ENCODE measurements around the gene CDK9.

- TF ChIP-seq CTCF (optimal IDR thresholded peaks at IDR 0.05 in 1 of 3, IDR thresholded peaks at IDR 0.05 in 1 of 3, conservative IDR thresholded peaks at IDR 0.05 in 1 of 3; ENCODE audit: extremely low read depth in 1 of 3, insufficient read depth in 2 of 3, low read length in 3 of 3) (peak; percentile 21 to 75 (median 63)), EZH2 (IDR thresholded peaks at IDR 0.05; ENCODE audit: low read length) (no peak)
These were observed 39.7 kb downstream of the CDK9 start for GRCh38 chr9:127825319-127826051.
